ENCODE results near the gene PFKFB3.
"Not testable (repeated sequence)": the region's sequence is repeated elsewhere in the genome, so short reads cannot be mapped to it uniquely, and the experiment has no call there.

Gene PFKFB3

DNA sequence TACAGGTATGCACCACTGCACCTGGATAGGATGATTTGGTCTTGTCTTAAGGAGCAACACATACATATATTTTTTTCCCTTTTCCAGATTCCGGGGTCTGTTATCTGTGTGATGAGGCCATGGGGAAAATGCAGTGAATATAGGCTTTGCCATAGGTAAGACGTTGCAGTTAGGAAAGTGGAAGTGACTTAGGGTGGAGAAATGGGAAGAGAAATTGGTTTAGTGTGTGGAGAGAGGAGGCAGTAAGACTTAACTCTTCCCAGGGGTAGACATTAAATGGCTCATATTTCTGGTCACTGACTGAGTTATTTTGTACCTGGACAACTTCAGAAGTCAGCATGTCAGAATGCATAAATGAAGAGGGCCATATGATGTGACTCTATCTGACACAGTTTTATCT, 66.7 kb downstream of the PFKFB3 start:
- in situ Hi-C loops (cut with MboI; ENCODE audit: low sequenced_read_pairs): no loop called here

DNA sequence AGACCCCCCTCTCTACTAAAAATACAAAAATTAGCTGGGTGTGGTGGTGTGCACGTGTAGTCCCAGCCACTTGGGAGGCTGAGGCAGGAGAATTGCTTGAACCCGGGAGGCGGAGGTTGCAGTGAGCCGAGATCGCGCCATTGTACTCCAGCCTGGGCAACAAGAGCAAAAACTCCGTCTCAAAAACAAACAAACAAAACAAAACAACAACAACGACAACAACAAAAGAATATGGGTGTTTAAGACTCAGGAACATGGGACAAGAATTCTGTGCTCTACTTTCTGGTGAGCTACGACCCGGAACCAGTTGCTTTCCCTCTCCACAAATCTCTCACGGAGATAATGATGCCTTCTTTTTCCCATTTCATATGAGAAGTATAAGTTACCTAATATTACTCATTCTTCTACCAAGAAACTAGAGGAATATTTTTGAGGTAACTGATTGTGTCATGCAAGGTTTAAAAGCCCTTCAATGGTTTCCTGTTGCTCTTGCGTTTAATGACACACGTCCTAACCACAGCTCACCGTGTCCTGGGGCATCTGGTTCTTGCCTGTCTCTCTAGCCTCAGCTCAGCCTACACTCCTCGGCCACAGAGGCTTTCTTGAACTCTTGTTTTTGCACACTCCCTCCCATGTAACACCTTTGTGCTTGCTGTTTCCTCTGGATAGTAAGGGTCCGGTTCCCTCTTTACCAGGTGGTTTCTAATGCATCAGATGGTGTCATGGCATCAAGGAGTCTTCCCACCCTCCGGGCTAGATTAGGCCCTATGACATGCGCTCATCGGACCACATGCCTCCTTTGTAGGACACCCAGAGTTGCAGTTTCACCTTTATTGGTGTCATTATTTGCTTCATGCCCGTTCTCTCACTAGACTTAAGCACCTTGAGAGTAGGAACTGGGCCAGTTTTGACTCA, 67.5 kb downstream of the PFKFB3 start:
- in situ Hi-C loops (cut with MboI; ENCODE audit: low sequenced_read_pairs): no loop called here

DNA sequence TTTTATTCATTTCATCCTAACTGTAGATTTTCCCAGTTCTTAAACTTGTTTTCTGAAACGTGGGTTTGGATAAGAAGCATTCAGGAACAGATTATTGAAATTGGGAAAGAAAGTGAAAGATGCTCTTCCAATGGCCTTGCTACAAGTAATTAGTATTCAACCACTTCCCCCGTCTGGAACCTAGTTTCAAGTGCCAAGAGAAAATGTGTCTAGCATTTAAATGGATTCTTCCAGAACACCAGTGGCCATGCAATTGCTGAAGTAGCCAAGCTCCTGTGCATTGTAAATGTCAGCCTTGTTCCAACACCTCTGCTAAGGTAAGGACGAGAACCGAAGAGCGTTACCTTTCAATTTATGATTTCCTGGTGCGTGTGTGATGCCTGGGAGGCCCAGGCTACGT, 68.2 kb downstream of the PFKFB3 start:
- in situ Hi-C loops (cut with MboI; ENCODE audit: low sequenced_read_pairs): no loop called here

DNA sequence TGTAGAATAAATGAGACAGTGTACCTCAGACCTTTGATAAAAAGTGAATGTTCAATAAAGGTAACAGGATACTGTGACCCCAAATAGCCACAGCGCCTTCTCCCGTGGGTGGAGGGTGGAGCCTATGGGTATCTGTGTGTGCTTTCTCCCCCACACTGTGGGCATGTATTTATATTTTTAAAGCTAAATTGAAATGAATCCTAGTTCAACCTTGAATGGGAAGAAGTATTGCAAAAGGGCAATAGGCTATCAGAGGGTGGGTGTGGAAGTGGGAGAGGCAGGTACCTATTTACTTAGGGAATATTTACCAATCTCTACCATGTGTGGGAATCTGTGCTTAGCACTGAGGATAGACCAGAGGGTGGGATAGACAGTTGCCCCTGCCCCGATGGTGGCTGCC, 68.9 kb downstream of the PFKFB3 start:
- in situ Hi-C loops (cut with MboI; ENCODE audit: low sequenced_read_pairs): no loop called here

DNA sequence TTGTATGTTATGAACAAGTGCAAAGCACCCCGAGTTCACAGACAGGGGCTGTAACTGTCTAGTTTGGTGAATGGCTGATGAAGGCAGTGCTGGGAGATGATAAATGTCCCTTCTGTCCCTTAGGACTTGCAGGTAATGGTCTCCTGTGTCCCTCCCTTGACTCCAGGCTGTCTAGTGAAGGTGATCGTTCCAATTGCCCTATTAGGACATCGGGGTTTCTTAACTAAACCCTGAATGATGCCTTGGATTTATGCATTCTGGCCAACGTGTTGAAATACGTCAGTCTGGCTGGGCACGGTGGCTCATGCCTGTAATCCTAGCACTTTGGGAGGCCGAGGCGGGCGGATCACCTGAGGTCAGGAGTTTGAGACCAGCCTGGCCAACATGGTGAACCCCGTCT, 69.4 kb downstream of the PFKFB3 start:
- in situ Hi-C loops (cut with MboI; ENCODE audit: low sequenced_read_pairs): no loop called here

DNA sequence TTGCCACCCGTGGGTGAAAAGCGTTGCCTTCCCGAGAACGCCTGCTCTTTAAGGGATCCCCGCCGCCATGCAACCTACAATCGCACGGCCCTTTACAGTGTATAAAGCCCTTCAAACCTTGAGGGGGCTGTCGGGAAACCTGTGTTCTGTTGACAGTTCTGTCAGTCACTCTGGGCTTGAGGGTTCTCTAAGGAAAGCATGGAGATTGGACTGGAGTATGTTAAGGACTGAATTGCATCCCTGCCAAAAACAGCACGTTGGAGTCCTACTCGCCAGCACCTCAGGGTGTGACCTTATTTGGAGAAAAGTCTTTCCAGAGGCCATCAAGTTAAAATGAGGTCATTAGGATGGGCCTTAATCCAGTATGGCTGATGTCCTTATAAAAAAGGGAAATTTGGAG, 70.6 kb downstream of the PFKFB3 start:
- in situ Hi-C loops (cut with MboI; ENCODE audit: low sequenced_read_pairs): no loop called here

DNA sequence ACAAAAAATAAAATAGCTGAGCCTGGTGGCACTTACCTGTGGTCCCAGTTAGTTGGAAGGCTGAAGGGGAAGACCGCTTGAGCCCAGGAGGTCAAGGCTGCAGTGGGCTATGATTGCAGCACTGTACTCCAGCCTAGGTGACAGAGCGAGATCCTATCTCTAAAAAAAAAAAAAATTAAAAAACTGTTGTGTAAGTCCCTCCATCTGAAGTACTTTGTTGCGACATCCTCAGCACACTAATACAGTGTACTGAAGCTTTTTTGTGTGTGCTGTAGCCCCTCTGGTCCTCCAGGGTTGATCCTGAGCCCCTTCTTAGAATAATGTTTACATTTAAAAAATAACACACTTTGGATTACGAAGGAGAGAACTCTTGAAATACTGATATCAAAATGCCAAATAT, 71.3 kb downstream of the PFKFB3 start:
- in situ Hi-C loops (cut with MboI; ENCODE audit: low sequenced_read_pairs): no loop called here

DNA sequence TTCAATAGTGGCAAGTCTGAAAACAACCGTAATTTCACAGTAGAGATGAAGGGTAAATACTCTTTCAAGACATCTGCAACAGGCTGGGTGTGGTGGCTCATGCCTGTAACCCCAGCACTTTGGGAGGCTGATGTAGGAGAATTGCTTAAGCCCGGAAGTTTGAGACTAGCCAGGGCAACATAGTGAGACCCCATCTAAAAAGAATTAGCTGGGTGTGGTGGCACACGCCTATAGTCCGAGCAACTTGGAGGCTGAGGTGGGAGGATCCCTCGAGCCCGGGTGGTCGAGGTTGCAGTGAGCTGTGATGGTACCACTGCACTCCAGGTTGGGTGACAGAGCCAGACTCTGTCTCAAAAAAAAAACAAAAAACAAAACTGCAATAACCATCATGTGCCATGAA, 71.8 kb downstream of the PFKFB3 start:
- in situ Hi-C loops (cut with MboI; ENCODE audit: low sequenced_read_pairs): no loop called here

DNA sequence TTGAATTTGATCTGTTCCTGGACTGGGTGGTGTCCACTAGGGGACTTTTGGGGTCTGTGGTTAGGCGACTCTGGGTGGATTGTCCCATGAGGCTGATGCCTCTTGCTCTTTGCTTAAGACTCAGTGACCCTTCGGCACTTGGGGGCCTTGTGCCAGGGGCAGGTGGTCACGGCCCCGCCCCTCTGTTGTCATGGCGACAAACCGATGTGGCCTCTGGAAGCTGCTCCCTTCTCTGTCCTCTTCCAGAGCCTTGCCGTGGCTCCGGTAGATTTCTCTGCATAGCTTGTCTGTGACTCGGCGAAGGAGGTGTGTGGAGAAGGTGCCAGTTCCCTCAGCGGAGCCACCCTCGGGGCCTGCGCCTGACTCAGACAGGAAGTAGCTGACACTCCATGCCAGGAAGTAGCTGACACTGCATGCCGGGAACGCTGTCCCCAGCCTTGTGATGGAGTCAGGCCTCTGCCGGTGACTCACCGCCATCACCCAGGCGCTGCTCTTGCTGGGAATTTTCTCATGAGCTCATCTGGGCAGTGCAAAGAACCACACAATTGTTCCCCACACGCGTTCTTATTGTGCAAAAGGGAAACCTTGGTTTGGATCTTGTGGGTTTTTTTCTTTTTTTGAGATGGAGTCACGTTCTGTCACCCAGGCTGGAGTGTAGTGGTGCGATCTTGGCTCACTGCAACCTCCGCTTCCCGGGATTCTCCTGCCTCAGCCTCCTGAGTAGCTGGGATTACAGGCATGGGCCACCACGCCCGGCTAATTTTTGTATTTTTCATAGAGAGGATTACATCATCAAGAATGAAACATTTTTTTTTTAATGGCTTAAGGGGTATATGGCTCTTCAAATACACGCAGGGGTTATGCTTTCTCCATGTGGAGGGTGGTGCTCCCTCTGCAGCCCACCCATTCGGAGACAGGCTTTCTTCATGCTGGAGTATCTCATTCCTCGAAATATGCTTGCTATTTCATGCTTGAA, 72.6 kb downstream of the PFKFB3 start:
- in situ Hi-C loops (cut with MboI; ENCODE audit: low sequenced_read_pairs): no loop called here

DNA sequence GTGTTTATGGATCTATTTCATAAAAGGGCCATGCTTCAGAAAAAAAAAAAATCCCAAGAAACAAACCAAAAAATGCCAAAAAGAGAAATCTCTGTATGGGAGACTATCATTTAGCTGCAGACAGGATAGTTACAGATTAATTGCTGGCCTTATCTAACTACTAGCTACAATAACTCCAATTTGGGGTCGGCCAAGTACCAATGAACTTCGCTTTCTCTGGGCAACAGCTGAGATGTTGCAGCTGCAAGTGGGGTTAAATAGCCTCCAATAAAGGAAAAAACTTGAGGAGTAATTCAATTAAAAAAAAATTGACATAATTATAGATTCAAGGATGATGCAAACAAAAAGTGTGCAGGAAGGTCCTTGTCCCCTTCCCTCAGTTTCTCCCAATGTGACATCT, 73.6 kb downstream of the PFKFB3 start:
- in situ Hi-C loops (cut with MboI; ENCODE audit: low sequenced_read_pairs): no loop called here

DNA sequence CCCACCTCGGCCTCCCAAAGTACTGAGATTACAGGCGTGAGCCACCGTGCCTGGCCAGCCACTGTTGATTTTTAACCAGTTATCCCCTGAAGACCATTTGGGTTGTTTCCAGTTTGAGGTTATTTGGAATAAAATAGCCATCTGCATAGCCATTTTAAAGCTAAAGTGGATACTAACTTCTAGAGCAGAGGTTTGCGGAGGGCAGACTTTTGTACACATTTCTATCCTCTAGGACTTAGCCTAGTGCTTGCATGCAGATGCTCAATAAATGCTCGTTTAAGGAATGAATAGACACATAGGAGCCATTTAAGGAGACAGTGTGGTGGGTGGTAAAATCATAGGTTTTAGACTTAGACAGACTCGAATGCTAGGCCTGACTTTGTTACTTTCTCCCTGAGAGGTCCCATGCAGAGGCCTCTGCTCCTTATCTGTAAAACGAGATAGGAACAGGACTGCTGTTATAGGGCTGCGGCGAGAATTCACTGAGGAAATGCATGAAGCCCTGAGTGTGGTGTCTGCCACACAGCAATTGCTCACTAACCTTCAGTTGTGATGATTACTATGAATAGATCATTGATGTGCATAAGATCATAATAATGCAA, 75.9 kb downstream of the PFKFB3 start:
- in situ Hi-C loops (cut with MboI; ENCODE audit: low sequenced_read_pairs): no loop called here

DNA sequence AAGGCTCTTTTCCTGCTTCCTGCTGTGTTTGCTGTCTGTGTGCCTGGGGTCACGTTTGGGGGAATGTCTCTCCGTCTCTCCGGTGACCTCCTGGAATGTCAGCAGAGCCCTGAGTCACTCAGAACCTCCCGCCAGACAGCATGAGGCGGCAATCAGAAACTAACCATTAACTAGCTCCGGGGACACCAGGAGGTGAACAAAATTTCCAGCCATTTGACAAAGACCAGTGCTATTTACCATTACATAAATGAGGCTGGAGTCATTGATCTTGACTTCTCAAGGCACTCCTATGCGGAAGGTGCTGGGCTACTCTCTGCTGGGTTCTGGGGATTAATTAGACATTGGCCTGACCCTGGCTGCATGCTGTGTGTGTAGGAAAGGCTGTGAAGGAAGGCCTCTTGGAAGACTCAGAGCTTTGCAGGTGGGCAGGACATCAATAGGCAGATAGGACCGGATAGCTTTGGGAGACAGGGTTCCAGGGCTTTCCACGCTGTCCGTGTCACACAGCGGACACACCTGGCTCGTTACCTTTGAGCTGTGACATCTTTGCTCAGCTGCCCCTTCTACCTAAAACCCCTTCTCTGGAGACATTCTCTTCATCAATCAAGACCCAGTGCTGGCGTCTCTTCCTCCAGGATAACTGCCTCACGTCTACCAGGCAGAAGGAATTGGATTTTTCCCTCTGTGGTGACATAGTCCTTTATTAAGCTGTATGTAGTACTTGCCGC, 77.0 kb downstream of the PFKFB3 start:
- in situ Hi-C loops (cut with MboI; ENCODE audit: low sequenced_read_pairs): no loop called here

DNA sequence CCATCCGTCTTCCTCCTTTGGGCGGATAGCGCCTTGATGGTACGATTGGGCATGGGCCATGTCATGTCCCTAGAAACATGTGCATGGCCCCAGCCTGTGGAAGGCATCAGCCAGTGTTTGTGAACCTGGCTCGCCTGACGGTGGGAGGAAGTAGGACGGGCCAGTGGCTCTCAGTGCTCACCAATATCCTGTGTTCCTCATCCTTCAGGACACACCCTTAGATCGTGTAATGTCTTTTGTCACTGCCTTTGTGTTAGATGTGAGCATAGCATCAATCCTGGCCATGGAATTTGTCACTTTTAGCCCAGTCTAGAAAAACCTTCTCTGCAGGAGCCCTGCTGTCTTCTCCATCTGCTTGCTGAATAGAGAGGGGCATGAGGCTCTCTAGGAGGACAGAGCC, 77.6 kb downstream of the PFKFB3 start:
- in situ Hi-C loops (cut with MboI; ENCODE audit: low sequenced_read_pairs): no loop called here

DNA sequence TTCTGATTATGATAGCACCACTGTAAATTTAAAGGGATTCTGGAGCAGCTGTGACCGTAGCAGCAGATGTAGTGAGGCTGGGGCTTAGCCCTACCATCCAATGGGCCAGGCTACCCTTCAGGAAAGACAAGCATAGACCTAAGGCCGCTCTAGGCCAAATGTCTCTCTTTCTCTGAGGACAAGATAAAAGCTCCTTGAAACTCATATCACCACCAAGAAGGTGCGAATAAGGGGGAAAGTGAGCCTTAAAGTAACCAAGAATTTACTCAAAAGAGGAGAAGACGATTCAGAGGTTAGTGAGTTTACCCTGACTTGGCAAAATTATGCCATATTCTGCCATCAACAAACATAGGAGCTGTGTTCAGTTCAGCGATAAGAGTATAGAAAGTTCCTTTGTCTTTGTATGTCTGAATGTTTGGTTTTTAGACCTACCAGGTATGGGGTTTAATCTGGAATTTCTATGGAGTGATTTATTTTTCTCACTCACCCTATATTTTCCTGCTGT, 79.8 kb downstream of the PFKFB3 start:
- in situ Hi-C loops (cut with MboI; ENCODE audit: low sequenced_read_pairs): no loop called here

DNA sequence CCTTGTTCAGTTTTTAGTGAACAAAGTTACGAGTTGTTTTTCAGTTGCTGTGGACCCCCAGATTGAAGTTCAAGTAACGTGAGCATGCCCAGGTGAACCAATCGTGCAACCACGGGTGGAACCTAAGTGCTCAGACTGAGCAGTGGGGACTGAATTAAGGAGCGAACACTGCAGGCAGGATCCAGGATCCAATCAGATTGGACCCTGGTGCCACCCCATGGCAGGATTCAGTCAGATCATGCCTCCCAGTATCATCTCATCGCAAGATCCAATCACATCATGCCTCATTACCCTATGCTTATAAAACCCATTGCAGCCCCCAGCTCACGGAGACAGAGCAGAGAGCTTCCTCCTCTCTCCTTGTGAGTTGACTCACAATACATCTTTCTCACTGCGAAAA, 80.9 kb downstream of the PFKFB3 start:
- in situ Hi-C loops (cut with MboI; ENCODE audit: low sequenced_read_pairs): no loop called here

DNA sequence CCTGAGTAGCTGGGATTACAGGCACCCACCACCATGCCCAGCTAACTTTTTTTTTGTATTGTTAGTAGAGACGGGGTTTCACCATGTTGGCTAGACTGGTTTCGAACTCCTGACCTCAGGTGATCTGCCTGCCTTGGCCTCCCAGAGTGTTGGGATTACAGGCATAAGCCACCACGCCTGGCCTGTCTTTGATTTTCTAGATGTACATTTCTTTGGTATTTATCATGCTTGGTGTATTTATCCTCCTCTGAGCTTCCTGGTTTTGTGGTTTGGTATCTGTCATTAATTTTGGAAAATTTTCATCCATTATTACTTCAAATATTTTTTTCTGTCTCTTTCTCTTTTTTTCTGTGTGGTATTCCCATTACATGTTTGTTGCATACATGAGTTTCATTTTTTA, 87.9 kb downstream of the PFKFB3 start:
- in situ Hi-C loops (cut with MboI; ENCODE audit: low sequenced_read_pairs): not testable (repeated sequence)

DNA sequence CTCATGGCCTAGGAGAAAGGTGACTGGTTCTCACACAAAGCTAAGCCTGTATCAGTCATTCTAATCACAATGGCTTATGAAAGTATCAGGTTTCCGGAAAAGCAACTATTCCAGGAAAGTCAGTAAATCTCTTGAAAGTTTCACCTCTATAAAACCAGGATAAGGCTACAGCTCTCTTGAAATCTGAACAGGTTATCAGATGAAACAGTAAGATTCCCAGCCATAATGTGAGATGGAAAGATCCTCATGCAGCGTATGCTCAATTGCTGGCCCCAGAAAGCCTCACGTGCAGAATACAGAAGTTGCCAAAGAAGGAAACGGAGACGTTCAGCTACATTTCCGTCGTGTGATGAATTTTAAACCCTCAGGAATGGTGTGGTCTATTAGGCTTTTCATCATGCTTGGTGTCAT, 90.0 kb downstream of the PFKFB3 start:
- in situ Hi-C loops (cut with MboI; ENCODE audit: low sequenced_read_pairs): no loop called here

DNA sequence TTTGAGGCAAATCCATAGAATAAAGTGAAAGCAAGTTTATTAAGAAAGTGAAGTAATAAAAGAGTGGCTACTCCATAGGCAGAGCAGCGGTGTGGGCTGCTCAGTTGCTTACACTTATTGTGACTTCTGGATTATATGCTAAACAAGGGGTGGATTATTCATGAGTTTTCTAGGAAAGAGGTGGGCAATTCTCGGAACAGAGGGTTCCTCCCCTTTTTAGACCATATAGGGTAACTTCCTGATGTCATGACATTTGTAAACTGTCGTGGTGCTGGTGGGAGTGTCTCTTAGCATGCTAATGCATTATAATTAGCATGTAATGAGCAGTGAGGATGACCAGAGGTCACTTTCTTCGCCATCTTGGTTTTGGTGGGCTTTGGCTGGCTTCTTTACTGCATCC, 93.7 kb downstream of the PFKFB3 start:
- in situ Hi-C loops (cut with MboI; ENCODE audit: low sequenced_read_pairs): not testable (repeated sequence)

DNA sequence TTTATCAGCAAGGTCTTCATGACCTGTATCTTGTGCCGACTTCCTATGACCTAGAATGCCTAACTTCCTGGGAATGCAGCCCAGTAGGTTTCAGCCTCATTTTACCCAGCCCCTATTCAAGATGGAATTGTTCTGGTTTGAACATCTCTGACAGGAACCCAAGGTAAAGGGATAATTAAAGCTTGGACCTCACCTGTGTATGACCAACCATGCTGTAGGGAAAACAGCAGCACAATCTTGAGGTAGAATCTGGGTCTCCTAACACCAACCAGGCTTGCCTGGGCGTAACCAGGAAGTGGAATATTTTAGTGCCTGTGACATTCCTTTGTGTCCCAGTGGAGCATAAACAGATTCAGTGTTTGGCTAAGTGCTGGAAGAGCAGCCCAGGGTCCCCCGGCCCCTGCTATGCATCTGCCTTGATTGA, 94.1 kb downstream of the PFKFB3 start:
- in situ Hi-C loops (cut with MboI; ENCODE audit: low sequenced_read_pairs): no loop called here

DNA sequence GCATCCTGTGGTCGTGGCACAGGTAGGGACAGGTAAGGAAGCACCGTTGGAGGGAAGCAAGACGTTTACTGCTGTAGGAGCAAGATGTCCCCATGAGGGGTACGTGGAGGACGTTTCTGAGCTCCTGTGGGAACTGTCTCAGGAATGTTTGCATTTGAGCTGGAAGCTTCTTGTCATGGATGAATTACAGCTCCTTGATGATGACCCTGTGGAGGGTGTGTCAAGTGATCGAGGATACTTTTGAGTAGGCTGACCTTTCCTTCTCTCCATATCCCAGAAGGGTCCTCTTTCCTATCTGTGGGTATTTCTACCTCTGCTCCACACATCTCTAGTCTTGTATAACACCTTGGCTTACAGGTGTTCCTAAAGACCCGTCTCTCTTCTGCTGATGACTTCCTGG, 94.8 kb downstream of the PFKFB3 start:
- in situ Hi-C loops (cut with MboI; ENCODE audit: low sequenced_read_pairs): no loop called here
